Activated B cell treated with CpG ODN at 0.5 μM for 24 hours (primary cell): ENCODE data around the gene AKR1D1. TPM values are rescaled to one million over a fixed set of nuclear protein-coding genes. Genes with fewer than 3 reads are reported as not detected.
"Not testable (repeated sequence)": the region's sequence is repeated elsewhere in the genome, so short reads cannot be mapped to it uniquely, and the experiment has no call there.

ENCODE experiments used
- ATAC-seq: fragments of 200-7000 bp; cut with Tn5 transposase; one replicate; pipeline ENCODE4 v1.10.0; 2021; ENCODE audit warnings: low read depth, mild to moderate bottlenecking, moderate library complexity
- CTCF ChIA-PET: fragments of 350-600 bp; sonication (Branson Sonifier 250); formaldehyde crosslinking; loops from one replicate; lab custom pipeline; 2021; ENCODE audit warnings: antibody characterized with exemption; lab: Charles Lee
- POLR2A ChIA-PET: fragments of 350-600 bp; sonication (Branson Sonifier 250); formaldehyde crosslinking; loops from one replicate; lab custom pipeline; 2021; ENCODE audit warnings: antibody characterized with exemption; lab: Charles Lee
- DNase-seq: peaks from one replicate; pipeline ENCODE4 v3.0.0; 2022
- H3K27ac Mint-ChIP-seq: one replicate; pipeline ENCODE4 v1.8.0; 2020; ENCODE audit warnings: mixed read lengths
- H3K27me3 Mint-ChIP-seq: one replicate; pipeline ENCODE4 v1.8.0; 2021; ENCODE audit warnings: mixed read lengths
- H3K36me3 Mint-ChIP-seq: one replicate; pipeline ENCODE4 v1.8.0; 2021; ENCODE audit warnings: low read depth, mixed read lengths
- H3K4me1 Mint-ChIP-seq: one replicate; pipeline ENCODE4 v1.8.0; 2021; ENCODE audit warnings: mixed read lengths
- H3K4me3 Mint-ChIP-seq: one replicate; pipeline ENCODE4 v1.8.0; 2020; ENCODE audit warnings: mild to moderate bottlenecking, mixed read lengths
- H3K9me3 Mint-ChIP-seq: one replicate; pipeline ENCODE4 v1.8.0; 2020; ENCODE audit warnings: mixed read lengths
- CTCF ChIP-seq: fragments of 200-600 bp; IDR thresholded peaks from one replicate; pipeline ENCODE4 v1.8.0; 2022; ENCODE audit warnings: antibody characterized with exemption, mild to moderate bottlenecking
- intact Hi-C: fragments of 100-400 bp; cut with micrococcal nuclease; formaldehyde crosslinking; loops from one replicate; pipeline ENCODE4 v1.15.1; 2024
- total RNA-seq: library from RNA; stranded (reverse); gene quantifications from 2 replicates; pipeline ENCODE4 v1.2.3, GENCODE V29; 2022

Gene AKR1D1
- total RNA-seq, 1 donor from 2014 or later = not detected

- ATAC-seq = no peak
- Mint-ChIP-seq H3K27me3 (peaks cover 6% of the 10 kb centered on the region), H3K9me3 (no peaks in the 10 kb centered on the region), H3K36me3 (no peaks in the 10 kb centered on the region), H3K27ac (no peak overlapping the region), H3K4me3 (no peak overlapping the region), H3K4me1 (peaks cover 4% of the 10 kb centered on the region)
- DNase-seq = no peak
- CTCF ChIA-PET = no interaction called here
- TF ChIP-seq CTCF = no peak
- POLR2A ChIA-PET = no interaction called here
- intact Hi-C loops = no loop called here
These were observed 66.4 kb downstream of the AKR1D1 start for GRCh38 chr7:138142583-138143201.

- intact Hi-C loops = no loop called here
- no peak for DNase-seq
These were observed 68.7 kb downstream of the AKR1D1 start for GRCh38 chr7:138144958-138145357.

GRCh38 chr7:138146221-138146620 lies 70.0 kb downstream of the AKR1D1 start:
- CTCF ChIA-PET, H3K4me3 Mint-ChIP-seq, DNase-seq, H3K27me3 Mint-ChIP-seq, intact Hi-C loops, H3K27ac Mint-ChIP-seq, H3K9me3 Mint-ChIP-seq, H3K4me1 Mint-ChIP-seq, H3K36me3 Mint-ChIP-seq, ATAC-seq, POLR2A ChIA-PET: not testable (repeated sequence)

More at GRCh38 chr7:138144958-138145357, 68.7 kb downstream of the AKR1D1 start:
- no peaks in the 10 kb centered on the region for H3K36me3 Mint-ChIP-seq
- no peak for TF ChIP-seq CTCF
- no peak overlapping the region for H3K4me3 Mint-ChIP-seq
- no peaks in the 10 kb centered on the region for H3K4me1 Mint-ChIP-seq
- POLR2A ChIA-PET = no interaction called here
- no peak overlapping the region for H3K27ac Mint-ChIP-seq
- peaks cover 6% of the 10 kb centered on the region for H3K27me3 Mint-ChIP-seq
- CTCF ChIA-PET = no interaction called here
- no peaks in the 10 kb centered on the region for H3K9me3 Mint-ChIP-seq
- no peak for ATAC-seq

GRCh38 chr7:138146757-138147734 lies 70.8 kb downstream of the AKR1D1 start:
- H3K4me1 Mint-ChIP-seq, ATAC-seq, H3K27ac Mint-ChIP-seq, intact Hi-C loops, H3K27me3 Mint-ChIP-seq, H3K4me3 Mint-ChIP-seq, DNase-seq, POLR2A ChIA-PET, H3K9me3 Mint-ChIP-seq, H3K36me3 Mint-ChIP-seq, CTCF ChIA-PET: not testable (repeated sequence)

GRCh38 chr7:138151731-138152577 lies 75.7 kb downstream of the AKR1D1 start:
- TF ChIP-seq CTCF = no peak
- ChIA-PET POLR2A (no interaction called here), CTCF (no interaction called here)
- H3K4me1 Mint-ChIP-seq = no peaks in the 10 kb centered on the region
- DNase-seq = no peak
- H3K9me3 Mint-ChIP-seq = no peaks in the 10 kb centered on the region
- intact Hi-C loops = no loop called here
- no peak overlapping the region for H3K27ac Mint-ChIP-seq
- H3K4me3 Mint-ChIP-seq = no peak overlapping the region
- peaks cover 6% of the 10 kb centered on the region for H3K27me3 Mint-ChIP-seq
- H3K36me3 Mint-ChIP-seq = no peaks in the 10 kb centered on the region
- ATAC-seq = no peak
